Endothelial cell of umbilical vein (primary cell): Measurements from ENCODE around the gene ADCY3. TPM values are rescaled to one million over a fixed set of nuclear protein-coding genes. Genes with fewer than 3 reads are reported as not detected.

ENCODE experiments used
- BruUV-seq: library from RNA; stranded (reverse); fragments of 400-500 nt; replicated peaks from 2 replicates; lab custom pipeline; 2021; lab: Mats Ljungman, UMichigan
- CTCF ChIA-PET: fragments of 300-600, 350-600 bp; sonication (Branson Sonifier 250); formaldehyde crosslinking; loops from one replicate; lab custom pipeline; 2021; ENCODE audit warnings: antibody characterized with exemption, inconsistent platforms; lab: Charles Lee
- POLR2A ChIA-PET: fragments of 300-600, 350-600 bp; sonication (Branson Sonifier 250); formaldehyde crosslinking; loops from one replicate; lab custom pipeline; 2021; ENCODE audit warnings: antibody characterized with exemption, inconsistent platforms; lab: Charles Lee
- DNase-seq: peaks from one replicate; pipeline ENCODE4 v3.0.0-alpha.2; 2011; ENCODE audit warnings: low read depth, low spot score
- FAIRE-seq: peaks from 2 replicates; lab custom pipeline; 2011; peaks lifted over from hg19 to GRCh38; lab: Jason Lieb, UNC
- H2AFZ ChIP-seq: 2 replicates; pipeline ENCODE4 v1.6.0; 2012; ENCODE audit warnings: low read depth, low read length, control low read depth, inconsistent platforms
- H3K27ac ChIP-seq: 2 replicates; pipeline ENCODE4 v1.5.1; 2011; ENCODE audit warnings: low read depth, mild to moderate bottlenecking, control low read depth, low read length, moderate library complexity; ENCODE audit not compliant: insufficient read depth
- H3K27me3 ChIP-seq, 2 experiments: 2 replicates each; pipeline versions ENCODE4 v1.6.0 to v1.6.1; 2011; ENCODE audit warnings: low read length in 2 of 2, mixed read lengths in 1 of 2; ENCODE audit not compliant: control insufficient read depth in 2 of 2, insufficient read depth in 2 of 2
- H3K36me3 ChIP-seq, 2 experiments: 2 replicates in 1 of 2; 3 replicates in 1 of 2; pipeline ENCODE4 v1.5.1; 2011; ENCODE audit warnings: low read length in 2 of 2, mild to moderate bottlenecking in 1 of 2, moderate library complexity in 1 of 2; ENCODE audit not compliant: control insufficient read depth in 2 of 2, insufficient read depth in 2 of 2; ENCODE audit errors: extremely low read depth in 1 of 2
- H3K4me1 ChIP-seq: 3 replicates; pipeline ENCODE4 v1.5.1; 2011; ENCODE audit warnings: mild to moderate bottlenecking, low read length; ENCODE audit not compliant: control insufficient read depth, insufficient read depth; ENCODE audit errors: extremely low read depth
- H3K4me2 ChIP-seq: 2 replicates; pipeline ENCODE4 v1.6.1; 2011; ENCODE audit warnings: low read length, control low read depth, mixed read lengths; ENCODE audit not compliant: insufficient read depth
- H3K4me3 ChIP-seq, 3 experiments: fragments of 200-600 bp in 1 of 3; sonication (generic), shearing (Covaris generic) in 1 of 3; replicated peaks in 1 of 3; 2 replicates each; pipeline ENCODE4 v1.5.1; 2011 to 2016; ENCODE audit warnings: control low read depth in 3 of 3, low read length in 3 of 3, mild to moderate bottlenecking in 2 of 3, inconsistent platforms in 1 of 3, low read depth in 1 of 3, moderate library complexity in 1 of 3; ENCODE audit not compliant: insufficient read depth in 1 of 3
- H3K79me2 ChIP-seq: 2 replicates; pipeline ENCODE4 v1.6.0; 2012; ENCODE audit warnings: low read length, inconsistent platforms; ENCODE audit not compliant: control insufficient read depth, insufficient read depth
- H3K9ac ChIP-seq: replicated peaks from 2 replicates; pipeline ENCODE3; 2011; ENCODE audit warnings: low read length, control low read depth; ENCODE audit not compliant: insufficient read depth; ENCODE audit errors: extremely low read depth
- H3K9me1 ChIP-seq: replicated peaks from 3 replicates; pipeline ENCODE4 v1.6.0; 2011; ENCODE audit warnings: mild to moderate bottlenecking, low read length; ENCODE audit not compliant: control insufficient read depth, insufficient read depth; ENCODE audit errors: extremely low read depth
- H3K9me3 ChIP-seq: replicated peaks from 2 replicates; pipeline ENCODE4 v1.5.1; 2012; ENCODE audit warnings: low read length, inconsistent platforms; ENCODE audit not compliant: control insufficient read depth, insufficient read depth
- H4K20me1 ChIP-seq: replicated peaks from 2 replicates; pipeline ENCODE3; 2011; ENCODE audit warnings: mild to moderate bottlenecking, low read length; ENCODE audit not compliant: control insufficient read depth, insufficient read depth; ENCODE audit errors: extremely low read depth
- CTCF ChIP-seq, 2 donors: IDR thresholded peaks; 1 replicate in 1 of 2; 2 replicates in 1 of 2; pipeline ENCODE4 v1.5.1; 2011; ENCODE audit warnings: low read length in 2 of 2, mild to moderate bottlenecking in 2 of 2, moderate library complexity in 2 of 2, control low read depth in 1 of 2, inconsistent platforms in 1 of 2, low read depth in 1 of 2; ENCODE audit not compliant: insufficient read depth in 1 of 2; ENCODE audit errors: extremely low read depth in 1 of 2
- EZH2 ChIP-seq: IDR thresholded peaks from 2 replicates; pipeline ENCODE4 v1.6.1; 2012; ENCODE audit warnings: borderline replicate concordance, low read depth, mild to moderate bottlenecking, moderate library complexity, low read length, inconsistent platforms; ENCODE audit not compliant: severe bottlenecking
- FOS ChIP-seq: IDR thresholded peaks from 2 replicates; pipeline ENCODE4 v1.6.1; 2011; ENCODE audit warnings: mild to moderate bottlenecking, low read length, moderate library complexity, borderline replicate concordance; ENCODE audit not compliant: insufficient read depth
- GATA2 ChIP-seq: IDR thresholded peaks from 2 replicates; pipeline ENCODE4 v1.7.0; 2011; ENCODE audit warnings: low read depth, mild to moderate bottlenecking, moderate library complexity, mixed read lengths, low read length; ENCODE audit not compliant: insufficient read length, insufficient read depth
- JUN ChIP-seq: IDR thresholded peaks from 2 replicates; pipeline ENCODE4 v1.6.1; 2011; ENCODE audit warnings: borderline replicate concordance, low read depth; ENCODE audit not compliant: insufficient read length, insufficient read depth
- MAX ChIP-seq: IDR thresholded peaks from 2 replicates; pipeline ENCODE4 v1.6.1; 2011; ENCODE audit not compliant: insufficient read depth, insufficient read length
- MYC ChIP-seq: IDR thresholded peaks from one replicate; pipeline ENCODE4 v1.6.1; 2011; ENCODE audit warnings: mild to moderate bottlenecking, low read depth, low read length
- POLR2A ChIP-seq: IDR thresholded peaks from 2 replicates; pipeline ENCODE4 v1.6.1; 2012; ENCODE audit warnings: low read depth, mild to moderate bottlenecking, control low read depth, low read length
- POLR2AphosphoS5 ChIP-seq: IDR thresholded peaks from 2 replicates; pipeline ENCODE4 v1.6.1; 2012; ENCODE audit warnings: low read depth, mild to moderate bottlenecking, control low read depth, low read length, moderate library complexity; ENCODE audit not compliant: insufficient read depth
- dilution Hi-C: fragments of 300-500 bp; cut with MboI; formaldehyde crosslinking; loops from one replicate; pipeline ENCODE4 v1.15.0; 2019; ENCODE audit warnings: low sequenced_read_pairs; ENCODE audit not compliant: extremely low pct_ligation_motif_present
- intact Hi-C: fragments of 100-400 bp; cut with micrococcal nuclease; formaldehyde crosslinking; loops from one replicate; pipeline ENCODE4 v1.10.0; 2022
- polyA plus RNA-seq, 4 experiments: library from polyadenylated mRNA; depleted of rRNA in 3 of 4; stranded (reverse) in 3 of 4; unstranded in 1 of 4; fragments of >200 nt; gene quantifications; 2 replicates each; pipeline versions ENCODE4 v1.2.1 to v1.2.3, GENCODE V29; 2011 to 2012; ENCODE audit warnings: missing spikeins in 1 of 4
- total RNA-seq: library from RNA; stranded (reverse); gene quantifications from 2 replicates; pipeline ENCODE4 v1.2.3, GENCODE V29; 2021

Gene ADCY3
- total and polyA plus RNA-seq, 2 donors (not counting 3 experiments of a cell fraction or from before 2014, with no cell fraction given): 54.0 to 61.3 TPM

GRCh38 chr2:24950102-24950501, 30.1 kb upstream of the ADCY3 start:
- H3K9me1 ChIP-seq: no peaks in the 10 kb centered on the region
- H3K36me3 ChIP-seq: peaks cover 5 to 6% of the 10 kb centered on the region in 2 experiments
- no peak overlapping the region for H3K27ac ChIP-seq
- TF ChIP-seq MAX (no peak), GATA2 (no peak), EZH2 (no peak), CTCF (IDR thresholded peaks at IDR 0.05; ENCODE audit: extremely low read depth in 1 of 2, insufficient read depth in 1 of 2, low read depth in 1 of 2, low read length in 2 of 2) (no peak), FOS (no peak), POLR2AphosphoS5 (no peak), MYC (no peak), JUN (no peak), POLR2A (no peak)
- H2AFZ ChIP-seq: no peak overlapping the region
- CTCF ChIA-PET: no interaction called here
- H3K79me2 ChIP-seq: no peaks in the 10 kb centered on the region
- no peak overlapping the region for H3K4me3 ChIP-seq
- H3K4me2 ChIP-seq: no peak overlapping the region
- intact Hi-C loops: no loop called here
- no TSS peak for BruUV-seq
- no peaks in the 10 kb centered on the region for H4K20me1 ChIP-seq
- H3K9me3 ChIP-seq: no peaks in the 10 kb centered on the region
- H3K9ac ChIP-seq: no peak overlapping the region
- FAIRE-seq (no peak), DNase-seq (no peak)
- no peaks in the 10 kb centered on the region for H3K4me1 ChIP-seq
- H3K27me3 ChIP-seq: no peaks in the 10 kb centered on the region
- POLR2A ChIA-PET: no interaction called here
- dilution Hi-C loops: no loop called here
